SIG-M5 treated with dmso at 0.1 percent for 504 hours (cell line): ENCODE measurements around the gene ELAC2.

Source experiments
- DNase-seq: peaks from one replicate; lab custom pipeline; 2025; ENCODE audit not compliant: unreplicated experiment; lab: John Stamatoyannopoulos, UW

Gene ELAC2

DNA sequence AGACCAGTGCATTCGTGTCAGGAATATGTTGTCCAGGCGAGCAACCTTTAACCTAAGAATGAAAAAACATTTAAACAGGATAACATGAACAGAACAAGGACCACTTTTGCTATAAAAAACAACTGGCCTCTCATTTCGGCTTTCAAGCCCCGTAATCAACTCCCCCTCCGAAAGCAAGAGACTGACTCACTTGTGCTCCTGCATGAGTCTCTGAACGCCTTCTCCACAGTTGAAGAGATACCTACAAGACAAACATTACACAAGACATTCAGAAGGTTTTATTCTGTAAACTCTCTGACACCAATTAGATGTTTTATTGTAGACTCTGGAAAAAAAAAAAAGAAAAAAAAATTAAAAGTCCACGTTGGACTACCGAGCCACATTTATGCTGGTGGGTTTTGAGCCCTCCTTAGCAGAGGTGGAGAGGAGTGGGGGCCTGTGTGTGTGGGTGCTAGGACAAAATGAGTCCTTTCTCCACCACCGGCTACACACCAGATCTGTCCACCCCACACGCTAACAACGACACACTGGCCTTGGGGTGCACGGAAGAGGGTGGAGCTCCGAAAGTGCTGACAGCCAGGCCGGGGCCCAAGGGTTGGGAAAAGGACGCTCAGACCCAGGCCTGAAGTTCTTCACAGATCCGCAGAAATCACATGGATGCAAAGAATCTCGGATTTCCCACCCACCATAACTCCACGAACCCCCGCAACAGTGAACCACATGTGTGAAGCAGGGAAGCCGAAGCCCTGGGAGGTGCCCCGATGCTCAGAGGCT lies 759 bp downstream of the ELAC2 start:
- peak; percentile 19 for DNase-seq

DNA sequence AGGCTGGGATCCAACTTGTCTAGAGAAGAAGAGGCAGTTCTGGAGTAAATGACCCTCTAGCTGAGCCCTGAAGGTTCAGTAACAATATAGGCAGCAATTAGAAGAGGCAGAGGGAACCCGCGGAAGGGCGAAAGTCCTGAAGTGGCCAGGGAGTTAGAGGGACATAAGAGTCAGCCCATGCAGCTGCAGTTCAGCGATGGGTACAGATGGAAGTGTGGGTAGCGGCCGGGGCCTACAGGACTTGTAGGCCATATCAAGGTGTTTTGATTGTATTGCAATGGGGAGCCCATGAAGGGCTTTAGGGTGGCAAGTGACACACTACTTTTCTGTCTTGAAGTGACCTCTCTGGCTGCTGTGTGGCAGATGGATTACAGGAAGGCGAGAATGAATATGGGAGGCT lies 3.0 kb downstream of the ELAC2 start:
- no peak for DNase-seq

DNA sequence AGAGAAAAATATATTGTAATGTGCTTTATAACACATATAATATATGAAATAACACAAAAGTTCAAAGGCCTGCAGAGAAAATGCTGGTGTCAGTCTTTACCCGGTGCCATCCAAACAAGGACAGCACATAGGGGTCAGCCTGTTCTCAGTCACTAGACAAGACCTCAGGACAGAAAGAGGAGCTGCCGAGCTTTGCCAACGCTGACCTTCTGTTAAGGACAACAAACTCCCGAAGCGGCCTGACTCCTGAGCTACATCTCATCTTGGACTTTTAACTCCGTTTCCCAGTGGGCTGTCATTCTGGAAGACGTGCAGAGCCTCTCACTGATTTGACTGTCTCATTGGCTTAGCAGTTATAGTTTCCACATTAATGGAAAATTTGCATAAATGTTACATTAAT lies 6.9 kb downstream of the ELAC2 start:
- no peak for DNase-seq

DNA sequence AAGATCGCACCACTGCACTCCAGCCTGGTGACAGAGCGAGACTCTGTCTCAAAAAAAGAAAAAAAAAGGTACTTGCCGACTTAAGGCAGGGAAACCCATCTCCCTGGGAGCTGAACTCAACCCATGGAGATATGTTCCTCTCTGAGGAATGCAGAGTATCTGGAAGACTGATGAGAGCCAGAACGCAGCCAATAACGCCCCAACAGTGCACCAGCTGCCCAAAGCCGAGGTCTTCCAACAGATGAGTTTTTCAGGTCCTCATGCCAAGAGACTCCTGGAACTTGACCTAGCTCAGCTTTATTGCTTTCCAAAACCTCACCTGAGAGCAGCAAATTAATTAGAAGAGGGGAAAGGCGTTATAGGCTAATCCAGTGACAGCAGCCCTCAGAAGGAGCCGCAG lies 9.4 kb downstream of the ELAC2 start:
- no peak for DNase-seq

DNA sequence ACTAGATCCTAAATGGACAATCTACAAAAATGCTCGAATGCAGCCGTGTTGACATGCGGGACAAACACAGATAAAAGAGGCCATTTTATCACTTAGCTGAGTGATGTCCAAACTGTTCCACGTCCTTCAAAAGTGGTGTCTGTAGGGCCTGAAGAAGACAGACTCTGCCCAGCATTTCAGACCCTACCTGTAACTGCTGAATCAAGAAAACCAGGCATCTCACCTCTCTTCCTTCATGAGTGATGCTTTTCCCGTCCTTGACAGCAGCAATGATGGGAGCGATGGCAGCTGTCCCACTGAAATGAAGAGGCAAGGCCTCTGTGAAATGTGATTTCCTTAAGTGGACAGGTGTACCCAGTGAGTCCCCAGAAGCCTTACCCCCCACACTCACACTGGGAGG lies 12.3 kb downstream of the ELAC2 start:
- DNase-seq = no peak

DNA sequence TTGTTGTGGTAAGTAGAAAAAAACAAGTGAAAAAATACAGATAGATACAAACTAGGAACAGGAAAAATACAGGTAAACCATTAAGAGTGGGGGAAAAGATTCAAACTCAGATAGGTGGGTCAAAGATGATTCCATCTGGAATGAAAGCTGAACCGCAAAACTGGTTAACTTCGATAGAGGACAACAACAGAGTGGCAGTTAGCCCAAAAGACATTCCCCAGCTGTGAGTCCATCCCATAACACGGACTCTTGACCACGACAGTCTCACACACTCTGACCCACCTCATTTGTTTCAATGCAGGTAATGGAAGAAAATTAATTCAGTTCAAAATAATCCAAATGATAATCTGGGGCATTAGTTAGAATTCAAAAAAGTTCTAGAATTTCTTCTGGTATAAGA lies 13.5 kb downstream of the ELAC2 start:
- no peak for DNase-seq

DNA sequence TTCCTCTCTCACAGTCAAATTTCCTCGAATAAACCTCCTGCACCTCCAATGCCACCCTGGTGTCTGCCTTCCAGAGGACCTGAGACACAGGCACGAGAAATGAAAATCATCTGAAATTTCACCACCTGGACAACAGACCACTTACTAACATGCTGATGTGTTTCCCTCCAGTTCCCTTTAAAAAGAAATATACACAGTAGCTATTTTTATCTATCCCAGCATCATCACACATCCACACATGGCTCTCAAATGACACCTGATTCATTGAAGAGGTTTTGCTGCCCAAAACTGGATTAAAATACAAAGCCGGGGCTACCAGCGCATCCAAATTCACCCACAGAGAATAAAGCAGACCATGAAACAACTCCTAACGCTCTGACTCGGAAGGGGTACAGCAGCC lies 13.9 kb downstream of the ELAC2 start:
- DNase-seq = no peak

DNA sequence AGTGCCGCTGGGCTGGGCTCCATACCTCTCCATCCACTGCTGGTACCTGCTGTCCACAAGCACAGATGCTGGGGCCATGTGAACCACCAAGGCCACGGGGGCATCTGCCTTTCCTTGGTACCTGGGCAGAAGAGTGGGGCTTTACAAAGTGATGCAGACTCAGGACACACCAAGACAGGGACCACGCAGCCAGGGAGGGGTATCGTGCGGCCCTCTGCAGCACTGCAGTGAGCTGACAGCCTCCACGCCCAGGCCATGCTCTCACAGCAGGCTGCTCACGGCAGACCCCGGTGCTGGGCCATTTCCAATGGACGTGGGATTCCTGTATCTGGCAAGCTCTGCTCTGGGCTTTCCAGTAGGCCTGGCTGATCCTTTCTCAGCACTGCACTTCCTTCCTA lies 14.4 kb downstream of the ELAC2 start:
- no peak for DNase-seq

DNA sequence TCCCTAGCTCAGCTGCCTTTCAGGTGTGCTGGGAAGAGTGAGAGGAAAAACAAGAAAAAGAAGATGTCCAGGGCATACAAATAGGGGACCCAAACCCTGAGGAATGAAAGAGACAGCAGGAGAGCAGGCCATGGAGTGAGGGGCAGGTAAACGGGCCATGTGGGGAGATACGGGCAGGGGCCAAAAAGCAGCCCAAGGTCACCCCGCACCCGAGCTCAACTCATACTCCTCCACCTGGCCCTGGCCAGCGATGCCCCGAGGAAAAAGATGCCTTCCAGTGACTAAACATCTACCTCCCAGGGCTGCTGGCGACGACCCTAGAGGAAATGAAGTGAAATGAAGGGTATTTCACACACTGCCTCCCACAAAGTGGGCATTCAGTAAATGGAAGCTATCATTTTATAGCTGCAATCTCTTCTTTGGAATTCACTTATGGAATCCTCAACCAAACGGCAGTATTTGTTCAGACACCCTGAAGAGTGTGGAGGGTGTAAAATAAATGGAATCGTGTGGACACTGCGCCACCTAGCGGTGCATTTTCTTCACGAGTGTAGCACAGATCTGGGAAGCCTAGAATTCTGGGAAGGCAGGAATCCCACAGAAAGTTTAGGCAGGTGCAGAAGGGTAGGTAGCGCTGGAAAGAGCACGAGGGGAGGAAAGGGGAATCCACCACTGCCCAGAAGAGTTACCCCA lies 14.9 kb downstream of the ELAC2 start:
- peak; percentile 21 for DNase-seq

DNA sequence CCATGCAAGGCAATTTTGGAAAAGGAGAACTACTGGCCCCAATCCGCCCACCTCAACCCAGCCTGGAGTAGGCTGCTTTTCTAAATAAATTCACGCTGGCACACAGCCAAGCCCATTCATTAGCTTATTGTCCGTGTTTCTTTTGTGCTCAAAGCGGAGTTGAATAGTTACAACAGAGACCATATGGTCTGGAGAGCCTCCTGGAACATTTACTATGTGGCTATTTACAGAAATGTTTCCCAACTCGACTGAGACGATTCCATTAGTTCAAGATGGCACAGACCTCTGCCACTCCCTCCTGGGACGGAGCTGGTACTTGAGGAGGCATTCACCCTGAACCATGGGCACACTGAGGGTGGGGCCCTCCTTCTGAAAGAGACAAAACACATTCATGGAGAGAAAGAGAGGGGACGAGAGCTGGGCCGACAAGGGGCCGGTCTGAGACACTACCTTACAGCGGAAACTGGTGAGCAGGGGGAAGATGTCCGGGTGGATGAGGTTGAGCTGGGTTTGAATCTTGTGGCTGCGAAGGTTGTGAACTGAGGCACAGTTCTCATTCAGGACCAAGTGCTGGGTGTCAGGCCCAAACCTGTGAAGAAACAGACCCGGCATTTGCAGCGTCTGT lies 15.7 kb downstream of the ELAC2 start:
- DNase-seq = no peak

DNA sequence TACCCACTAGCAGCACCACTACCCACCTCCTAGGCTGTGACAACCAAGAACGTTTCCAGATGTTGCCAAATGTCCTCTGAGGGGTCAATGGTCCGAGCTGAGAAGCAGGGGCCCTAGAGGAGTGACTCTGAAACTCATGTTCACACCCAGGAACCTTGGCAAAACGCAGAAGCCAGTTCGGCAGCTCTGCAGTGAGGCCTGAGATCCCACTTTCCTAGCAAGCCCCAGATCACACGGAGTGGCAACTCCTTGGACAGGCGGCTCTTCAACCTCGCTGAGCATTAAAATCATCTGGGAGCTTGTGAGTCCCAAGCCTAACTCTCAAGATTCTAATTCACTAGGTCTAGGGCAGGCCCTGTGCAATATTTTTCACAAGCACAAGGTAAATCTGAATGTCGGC lies 17.3 kb downstream of the ELAC2 start:
- DNase-seq = no peak

DNA sequence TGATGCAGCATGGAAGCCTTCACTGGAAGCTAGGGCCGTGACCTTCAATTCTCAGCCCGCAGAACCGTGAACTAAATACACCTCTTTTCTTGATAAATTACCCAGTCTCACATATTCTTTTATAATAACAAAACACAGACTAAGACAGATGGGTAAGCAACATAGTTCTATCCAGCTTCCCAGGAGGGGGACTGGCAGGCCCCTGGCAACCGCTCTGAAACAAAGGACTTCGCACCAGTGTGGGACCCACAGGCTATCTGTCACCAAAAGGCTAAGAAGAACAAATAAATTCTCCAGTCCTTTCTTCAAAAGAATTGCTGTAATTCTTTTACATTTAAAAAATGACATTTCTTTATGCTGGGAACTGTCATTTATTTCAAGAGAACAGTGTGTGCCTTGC lies 19.0 kb downstream of the ELAC2 start:
- no peak for DNase-seq

DNA sequence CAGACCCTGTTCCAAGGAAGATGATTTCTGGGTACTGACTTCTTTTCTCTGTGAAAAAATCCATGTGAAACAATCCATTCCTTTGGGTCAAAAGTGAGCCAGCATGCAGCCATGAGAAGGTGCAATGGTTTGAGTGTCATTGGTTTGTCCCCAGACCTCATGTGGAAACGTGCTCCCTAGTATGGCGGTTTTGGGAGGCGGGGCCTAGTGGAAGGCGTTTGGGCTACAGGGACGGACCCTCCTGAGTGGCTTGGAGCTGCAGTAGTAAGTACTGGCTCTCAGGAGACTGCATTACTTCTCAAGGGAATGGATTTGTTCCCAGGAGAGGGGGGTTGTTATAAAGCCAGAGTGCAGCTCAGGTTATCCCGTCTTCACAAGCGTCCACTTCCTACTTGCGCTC lies 19.4 kb downstream of the ELAC2 start:
- no peak for DNase-seq

DNA sequence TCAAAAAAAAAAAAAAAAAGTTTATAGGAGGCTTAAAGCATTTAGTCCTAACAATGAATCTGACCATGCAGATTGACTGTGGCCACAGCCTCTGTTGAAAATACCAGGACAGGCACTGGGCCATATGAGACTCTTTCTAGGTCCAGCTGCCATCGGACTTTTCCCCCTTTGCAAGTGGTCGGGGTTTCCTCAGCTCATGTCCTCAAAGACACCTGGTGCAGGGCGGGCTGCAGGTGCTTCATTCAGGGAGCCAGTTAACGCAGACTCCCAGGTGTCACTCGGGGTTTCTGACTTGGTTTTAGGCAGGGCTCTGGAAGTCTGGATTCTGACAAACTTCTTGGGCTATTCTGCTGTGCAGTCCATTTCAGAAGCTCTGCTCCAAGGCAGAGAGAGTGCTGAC lies 20.9 kb downstream of the ELAC2 start:
- no peak for DNase-seq

DNA sequence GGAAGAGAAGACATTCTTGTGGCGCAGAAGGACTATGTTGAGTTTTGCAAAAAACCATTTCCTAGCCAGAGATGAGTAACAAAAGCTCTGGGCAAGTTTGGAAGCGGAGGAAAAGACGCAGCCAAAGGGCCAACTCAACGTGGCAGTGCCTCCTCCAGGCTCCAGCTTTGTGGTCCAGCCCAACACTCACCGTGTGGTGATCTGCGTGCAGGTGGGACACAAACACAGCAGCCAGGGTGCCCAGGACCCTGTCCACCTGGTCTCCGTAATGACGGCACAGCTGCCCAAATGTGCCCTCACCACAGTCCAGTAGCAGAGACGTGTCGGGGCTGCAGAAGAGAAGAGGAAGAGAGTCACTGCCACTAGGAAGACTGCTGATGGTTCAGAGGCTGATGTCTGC lies 21.5 kb downstream of the ELAC2 start:
- no peak for DNase-seq

DNA sequence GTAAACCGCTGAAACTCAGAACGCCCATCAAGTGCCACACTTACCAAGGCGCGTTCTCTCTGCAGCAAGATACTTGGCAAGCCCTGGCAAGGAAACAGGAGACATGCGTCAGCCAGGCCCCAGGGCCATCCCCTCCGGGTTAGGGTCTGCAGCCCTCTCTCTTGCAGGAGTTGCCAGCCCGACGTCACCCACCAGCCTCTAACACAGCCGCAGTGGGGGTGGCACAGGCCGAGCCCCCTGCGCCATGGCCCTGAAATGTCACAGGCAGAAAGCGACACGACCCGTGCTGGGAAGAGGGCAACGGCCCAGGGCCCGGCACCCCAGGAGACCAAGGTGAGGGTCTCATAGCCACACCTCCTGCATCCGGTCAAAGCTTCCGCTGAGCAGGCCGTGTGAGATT lies 21.9 kb downstream of the ELAC2 start:
- DNase-seq = no peak

DNA sequence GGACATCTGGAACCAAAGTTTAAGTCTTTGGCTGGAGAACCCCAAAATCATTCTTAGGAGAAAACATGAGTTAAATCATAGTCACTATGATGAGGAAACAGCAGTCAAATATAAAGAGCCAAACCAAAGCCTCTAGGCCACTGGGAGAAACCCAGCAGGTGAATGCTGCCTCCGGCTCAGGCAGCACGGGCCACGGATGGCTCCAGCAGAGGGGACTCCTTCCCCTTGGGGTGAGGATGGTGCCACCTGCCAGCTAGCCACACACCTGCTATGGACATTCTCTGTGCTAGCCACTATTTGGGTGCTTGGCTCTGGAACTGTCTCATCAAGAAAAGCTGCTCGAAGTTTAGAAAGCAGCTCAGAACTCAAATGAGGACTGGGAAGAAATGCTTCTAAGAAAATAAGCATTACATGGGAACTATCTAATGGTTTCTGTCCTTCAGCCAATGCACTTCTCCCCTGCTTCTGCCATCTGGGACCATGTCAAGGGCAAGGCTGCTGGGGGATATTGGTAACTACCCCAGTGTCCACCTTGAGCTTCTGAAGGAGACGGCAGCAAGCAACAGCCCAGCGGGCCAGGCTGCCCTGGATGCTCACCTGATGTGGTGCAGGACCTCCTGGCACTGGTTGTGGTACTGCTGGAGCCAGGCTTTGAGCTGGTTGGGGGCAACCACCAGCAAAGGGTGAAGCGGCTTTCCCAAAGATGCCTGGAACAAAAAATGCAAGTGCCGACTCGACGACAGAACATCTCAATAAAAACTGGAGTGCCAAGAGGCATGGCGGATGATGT lies 22.5 kb downstream of the ELAC2 start:
- no peak for DNase-seq

DNA sequence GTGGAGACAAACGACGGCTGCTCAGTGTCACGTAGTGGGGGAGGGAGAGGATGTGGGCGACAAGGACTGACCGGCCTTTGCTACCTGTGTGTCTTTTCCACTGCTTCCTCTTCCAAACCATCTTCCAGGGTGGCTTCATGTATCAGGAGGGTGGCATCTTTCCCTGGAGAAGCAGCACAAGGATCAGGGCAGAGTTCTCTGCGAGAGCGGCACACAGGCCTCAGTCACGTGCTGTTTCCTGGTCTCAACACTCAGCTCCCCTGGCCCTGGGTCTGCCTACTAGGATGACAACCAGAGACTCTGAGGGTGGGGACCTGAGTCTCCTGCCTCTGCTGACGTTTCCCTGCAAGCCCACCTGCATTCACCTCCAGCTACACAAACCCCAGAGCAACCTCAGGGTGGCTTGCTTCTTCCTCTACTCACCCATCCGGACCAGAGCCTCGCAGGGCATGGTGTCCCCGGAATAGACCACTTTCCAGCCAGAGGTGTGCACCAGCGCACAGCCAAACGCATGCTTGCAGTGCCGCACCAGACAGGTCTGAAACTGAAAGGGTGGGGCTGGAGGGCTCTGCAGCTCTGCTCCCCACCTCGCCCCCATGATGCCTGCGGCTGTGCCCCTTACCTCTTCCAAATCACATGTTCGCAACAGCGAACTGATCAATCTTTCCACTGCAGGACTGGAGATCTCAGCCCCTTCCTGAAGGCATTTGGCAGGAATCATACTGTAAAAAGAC lies 23.3 kb downstream of the ELAC2 start:
- DNase-seq = no peak

DNA sequence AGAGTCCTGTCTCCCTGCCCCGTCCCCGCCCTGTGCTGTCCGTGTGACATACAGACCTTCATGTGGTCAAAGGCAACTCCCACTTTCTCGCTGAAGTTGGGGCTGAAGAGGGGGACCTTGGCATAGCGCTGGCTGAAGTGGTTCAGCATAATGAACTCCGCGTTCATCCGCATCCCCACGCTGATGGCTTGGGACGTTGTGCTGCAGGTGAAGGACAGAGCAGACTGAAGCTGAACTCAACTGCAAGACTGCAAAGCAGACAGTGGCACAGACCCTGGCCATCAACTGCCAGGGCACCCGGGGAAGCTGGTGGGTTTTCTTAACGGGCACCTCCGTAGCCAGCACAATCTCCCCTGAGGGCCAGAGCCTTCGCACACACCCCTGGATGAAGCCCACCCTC lies 24.2 kb downstream of the ELAC2 start:
- no peak for DNase-seq

DNA sequence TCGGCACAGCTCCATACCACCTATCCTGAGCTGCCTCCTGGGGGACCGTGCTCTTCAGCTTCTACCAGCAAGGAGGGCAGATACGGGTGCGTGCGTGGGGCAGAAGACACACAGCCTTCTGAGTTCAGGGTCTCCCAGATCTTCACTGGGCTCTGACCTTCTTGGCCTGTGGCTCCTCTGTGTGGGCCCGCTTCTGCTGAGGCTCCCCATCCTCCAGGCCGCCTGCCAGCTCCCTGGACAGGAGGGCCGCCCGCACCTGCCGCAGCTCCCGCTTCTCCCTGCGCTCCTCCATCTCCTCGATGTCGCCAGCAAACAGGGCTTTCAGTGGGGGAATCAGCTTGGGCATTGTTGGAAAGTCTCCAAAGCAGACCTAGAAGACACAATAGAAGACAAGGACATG lies 25.2 kb downstream of the ELAC2 start:
- no peak for DNase-seq

DNA sequence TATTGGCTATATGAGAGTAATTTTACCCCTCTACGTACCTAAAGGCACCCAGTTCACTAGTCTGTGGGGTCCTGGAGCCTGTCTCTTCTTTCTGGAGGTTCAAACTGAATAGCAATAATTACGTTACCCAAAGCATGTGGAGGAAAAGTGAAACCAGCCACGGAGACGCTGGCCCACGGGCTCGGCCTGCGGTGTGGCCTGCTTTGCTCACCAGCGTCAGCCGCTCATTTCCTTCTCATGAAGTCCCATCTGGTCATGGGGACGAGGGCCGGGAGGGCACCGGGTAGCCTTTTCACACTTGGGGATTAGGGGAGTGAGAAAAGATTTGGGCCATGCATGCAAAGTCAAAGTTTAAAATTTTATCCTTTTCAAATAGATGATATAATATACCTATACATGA lies 26.9 kb downstream of the ELAC2 start:
- DNase-seq = no peak
